Cardiac muscle cell (in vitro differentiated cells and primary cell): ENCODE data around the gene FAM43A. TPM values are rescaled to one million over a fixed set of nuclear protein-coding genes. Genes with fewer than 3 reads are reported as not detected.

Source experiments
- DNase-seq, 2 donors: peaks; one replicate each; pipeline versions ENCODE4 v3.0.0 to v3.0.0-alpha.2; 2010 to 2017; ENCODE audit warnings: low read depth in 1 of 2, low spot score in 1 of 2
- H3K27ac ChIP-seq: fragments of 200-600 bp; sonication (generic); 2 replicates; pipeline ENCODE4 v1.5.1; 2016
- H3K27me3 ChIP-seq: fragments of 200-600 bp; sonication (generic); 2 replicates; pipeline ENCODE4 v1.6.0; 2016; ENCODE audit warnings: control low read depth
- H3K36me3 ChIP-seq: fragments of 200-600 bp; sonication (generic); 2 replicates; pipeline ENCODE4 v1.5.1; 2016; ENCODE audit warnings: control low read depth
- H3K4me1 ChIP-seq: fragments of 200-600 bp; sonication (generic); 2 replicates; pipeline ENCODE4 v1.8.1; 2017; ENCODE audit warnings: low read depth, mild to moderate bottlenecking, mixed run types
- H3K4me3 ChIP-seq: fragments of 200-600 bp; sonication (generic); 2 replicates; pipeline ENCODE4 v1.5.1; 2016; ENCODE audit warnings: mild to moderate bottlenecking
- H3K9me3 ChIP-seq: fragments of 200-600 bp; sonication (generic); 2 replicates; pipeline ENCODE4 v1.5.1; 2017; ENCODE audit warnings: low read depth, mild to moderate bottlenecking, control low read depth
- CTCF ChIP-seq: IDR thresholded peaks from 2 replicates; pipeline ENCODE4 v1.5.1; 2012; ENCODE audit warnings: low read depth, mild to moderate bottlenecking, low read length
- polyA plus RNA-seq: library from polyadenylated mRNA; unstranded; fragments of >200 nt; fragmentation: Nextera tagmentation; extraction: Ambion mirVana; gene quantifications from 2 replicates; pipeline ENCODE4 v1.2.1, GENCODE V29; 2016
- total RNA-seq: library from RNA; depleted of rRNA; stranded (reverse); fragments of >200 nt; gene quantifications from 2 replicates; pipeline ENCODE4 v1.2.3, GENCODE V29; 2016

The FAM43A gene
- 11.9 and 18.3 TPM in 2 replicates for total RNA-seq
- 4.9 and 13.7 TPM in 2 replicates for polyA plus RNA-seq

- Histone ChIP-seq H3K27ac (no peak within 1 kb of the TSS), H3K9me3 (no peaks in the 10 kb centered on the region), H3K4me3 (peak within 1 kb of the TSS; percentile 64), H3K36me3 (no peaks in the 10 kb centered on the region), H3K4me1 (peaks cover 14% of the 10 kb centered on the region), H3K27me3 (no peaks in the 10 kb centered on the region)
- peak; percentile 33 for TF ChIP-seq CTCF
- peak; percentile 93 to 97 for DNase-seq
Measured at GRCh38 chr3:194685718-194686413, at the start of gene FAM43A. Gene FAM43A (plus strand): TSS chr3:194685883. CDS start chr3:194686827, 944 bp downstream.

GRCh38 chr3:194637066-194637465 is 48.6 kb upstream of the FAM43A start:
- H3K4me3 ChIP-seq, result no peak overlapping the region
- H3K27ac ChIP-seq, result peak overlapping the region; percentile 28
- TF ChIP-seq CTCF, result no peak
- H3K36me3 ChIP-seq, result peaks cover 5% of the 10 kb centered on the region
- no peaks in the 10 kb centered on the region for H3K9me3 ChIP-seq
- H3K27me3 ChIP-seq, result no peaks in the 10 kb centered on the region
- DNase-seq, result no peak
- peaks cover 3% of the 10 kb centered on the region for H3K4me1 ChIP-seq

- peaks cover 4% of the 10 kb centered on the region for H3K4me1 ChIP-seq
- H3K9me3 ChIP-seq, result no peaks in the 10 kb centered on the region
- no peak overlapping the region for H3K4me3 ChIP-seq
- H3K27me3 ChIP-seq, result no peaks in the 10 kb centered on the region
- no peak for TF ChIP-seq CTCF
- DNase-seq, result no peak
- peaks cover 5% of the 10 kb centered on the region for H3K36me3 ChIP-seq
- no peak overlapping the region for H3K27ac ChIP-seq
Measured at GRCh38 chr3:194637541-194638400, 47.9 kb upstream of the FAM43A start.

GRCh38 chr3:194638991-194639605 is 46.6 kb upstream of the FAM43A start:
- Histone ChIP-seq H3K4me1 (peaks cover 4% of the 10 kb centered on the region), H3K27me3 (no peaks in the 10 kb centered on the region), H3K9me3 (no peaks in the 10 kb centered on the region), H3K4me3 (no peak overlapping the region), H3K36me3 (peaks cover 5% of the 10 kb centered on the region), H3K27ac (no peak overlapping the region)
- TF ChIP-seq CTCF, result no peak
- DNase-seq, result no peak

- no peak overlapping the region for H3K27ac ChIP-seq
- H3K36me3 ChIP-seq, result peaks cover 8% of the 10 kb centered on the region
- peak; percentile 48 for TF ChIP-seq CTCF
- peak in 1 of 2 donors; percentile 59 for DNase-seq
- H3K4me3 ChIP-seq, result no peak overlapping the region
- H3K4me1 ChIP-seq, result peaks cover 4% of the 10 kb centered on the region
- H3K27me3 ChIP-seq, result no peaks in the 10 kb centered on the region
- H3K9me3 ChIP-seq, result no peaks in the 10 kb centered on the region
Measured at GRCh38 chr3:194640829-194641228, 44.9 kb upstream of the FAM43A start.
